Measurements from ENCODE around the gene ELK3. TPM values are rescaled to one million over a fixed set of nuclear protein-coding genes. Genes with fewer than 3 reads are reported as not detected.

ELK3 gene
- total RNA-seq, 2 donors from 2014 or later, result 8.5 to 10.8 TPM

- intact Hi-C loops (cut with DNase I), result no loop called here
- H3K9me3 ChIP-seq, result no peaks in the 10 kb centered on the region
- no peaks in the 10 kb centered on the region for H3K36me3 ChIP-seq
- H3K27me3 ChIP-seq, result no peaks in the 10 kb centered on the region
- H3K4me1 ChIP-seq, result no peaks in the 10 kb centered on the region
- DNase-seq, result no peak
- TF ChIP-seq CTCF (IDR thresholded peaks at IDR 0.05), result no peak
- no peak overlapping the region for H3K9ac ChIP-seq (ENCODE audit: low read depth in 2 of 2, low read length in 2 of 2)
- H3K27ac ChIP-seq, result no peak overlapping the region
- H3K4me3 ChIP-seq, result no peak overlapping the region
Measured at GRCh38 chr12:96260644-96261043, 66.5 kb downstream of the ELK3 start.

GRCh38 chr12:96261557-96261956 lies 67.4 kb downstream of the ELK3 start:
- DNase-seq, result no peak
- no peaks in the 10 kb centered on the region for H3K27me3 ChIP-seq
- intact Hi-C loops (cut with DNase I), result no loop called here
- H3K27ac ChIP-seq, result no peak overlapping the region
- H3K4me3 ChIP-seq, result no peak overlapping the region
- no peak for TF ChIP-seq CTCF (IDR thresholded peaks at IDR 0.05)
- H3K36me3 ChIP-seq, result no peaks in the 10 kb centered on the region
- no peaks in the 10 kb centered on the region for H3K9me3 ChIP-seq
- no peaks in the 10 kb centered on the region for H3K4me1 ChIP-seq
- no peak overlapping the region for H3K9ac ChIP-seq (ENCODE audit: low read depth in 2 of 2, low read length in 2 of 2)

GRCh38 chr12:96263449-96263902 lies 69.3 kb downstream of the ELK3 start:
- Histone ChIP-seq H3K4me3 (no peak overlapping the region), H3K27ac (no peak overlapping the region), H3K27me3 (no peaks in the 10 kb centered on the region), H3K9ac (ENCODE audit: low read depth in 2 of 2, low read length in 2 of 2) (no peak overlapping the region), H3K4me1 (no peaks in the 10 kb centered on the region), H3K9me3 (no peaks in the 10 kb centered on the region), H3K36me3 (no peaks in the 10 kb centered on the region)
- intact Hi-C loops (cut with DNase I), result no loop called here
- DNase-seq, result no peak
- no peak for TF ChIP-seq CTCF (IDR thresholded peaks at IDR 0.05)

- DNase-seq, result no peak
- Histone ChIP-seq H3K4me1 (no peaks in the 10 kb centered on the region), H3K36me3 (peaks cover 7% of the 10 kb centered on the region)
Measured at GRCh38 chr12:96265400-96265799, 71.2 kb downstream of the ELK3 start.

GRCh38 chr12:96265836-96266235 lies 71.7 kb downstream of the ELK3 start:
- TF ChIP-seq CTCF (IDR thresholded peaks at IDR 0.05), result no peak
- H3K9ac ChIP-seq (ENCODE audit: low read depth in 2 of 2, low read length in 2 of 2), result no peak overlapping the region

More at GRCh38 chr12:96265400-96265799, 71.2 kb downstream of the ELK3 start:
- no peaks in the 10 kb centered on the region for H3K9me3 ChIP-seq
- H3K27me3 ChIP-seq, result no peaks in the 10 kb centered on the region
- intact Hi-C loops (cut with DNase I), result no loop called here
- H3K9ac ChIP-seq (ENCODE audit: low read depth in 2 of 2, low read length in 2 of 2), result no peak overlapping the region
- TF ChIP-seq CTCF (IDR thresholded peaks at IDR 0.05), result no peak
- no peak overlapping the region for H3K27ac ChIP-seq
- H3K4me3 ChIP-seq, result no peak overlapping the region

More at GRCh38 chr12:96265836-96266235, 71.7 kb downstream of the ELK3 start:
- no peaks in the 10 kb centered on the region for H3K27me3 ChIP-seq
- H3K9me3 ChIP-seq, result no peaks in the 10 kb centered on the region
- H3K36me3 ChIP-seq, result peaks cover 8% of the 10 kb centered on the region
- intact Hi-C loops (cut with DNase I), result no loop called here
- no peaks in the 10 kb centered on the region for H3K4me1 ChIP-seq
- H3K4me3 ChIP-seq, result no peak overlapping the region
- no peak overlapping the region for H3K27ac ChIP-seq
- no peak for DNase-seq
